Fibroblast of the aortic adventitia (primary cell): ENCODE measurements around the gene DLGAP1. TPM values are rescaled to one million over a fixed set of nuclear protein-coding genes. Genes with fewer than 3 reads are reported as not detected.

Experiments
- DNase-seq: peaks from one replicate; pipeline ENCODE4 v3.0.0-alpha.2; 2010; ENCODE audit warnings: low read depth
- H3K4me3 ChIP-seq: 2 replicates; pipeline ENCODE4 v1.5.1; 2011; ENCODE audit warnings: low read depth, mild to moderate bottlenecking, control low read depth, low read length, moderate library complexity
- CTCF ChIP-seq: IDR thresholded peaks from 2 replicates; pipeline ENCODE4 v1.5.1; 2011; ENCODE audit warnings: mild to moderate bottlenecking, low read length, control low read depth, inconsistent platforms; ENCODE audit not compliant: insufficient read depth
- total RNA-seq: library from RNA; depleted of rRNA; stranded (reverse); fragments of >200 nt; gene quantifications from 2 replicates; pipeline ENCODE4 v1.2.3, GENCODE V29; 2012; ENCODE audit warnings: low replicate concordance

The DLGAP1 gene
- total RNA-seq, 1 donor, result 1.4 TPM

- DNase-seq, result no peak
- no peak overlapping the region for H3K4me3 ChIP-seq
- TF ChIP-seq CTCF, result no peak
These were observed 482.7 kb downstream of the DLGAP1 start for GRCh38 chr18:3972291-3972930.

- H3K4me3 ChIP-seq, result no peak overlapping the region
- no peak for DNase-seq
- peak; percentile 8 for TF ChIP-seq CTCF
These were observed 484.2 kb downstream of the DLGAP1 start for GRCh38 chr18:3970929-3971328.

GRCh38 chr18:3967359-3968180, 487.5 kb downstream of the DLGAP1 start:
- no peak for DNase-seq
- H3K4me3 ChIP-seq, result no peak overlapping the region
- no peak for TF ChIP-seq CTCF

- TF ChIP-seq CTCF, result no peak
These were observed 488.3 kb downstream of the DLGAP1 start for GRCh38 chr18:3966642-3967358.

GRCh38 chr18:3966246-3966641, 488.9 kb downstream of the DLGAP1 start:
- no peak overlapping the region for H3K4me3 ChIP-seq
- DNase-seq, result no peak
- no peak for TF ChIP-seq CTCF

More at GRCh38 chr18:3966642-3967358, 488.3 kb downstream of the DLGAP1 start:
- peak; percentile 57 for DNase-seq
- H3K4me3 ChIP-seq, result no peak overlapping the region

GRCh38 chr18:3960977-3961376, 494.1 kb downstream of the DLGAP1 start:
- DNase-seq, result no peak
- no peak for TF ChIP-seq CTCF
- H3K4me3 ChIP-seq, result no peak overlapping the region
